Measurements from ENCODE around the gene ATRN. TPM values are rescaled to one million over a fixed set of nuclear protein-coding genes. Genes with fewer than 3 reads are reported as not detected.

Gene ATRN
- total RNA-seq, 1 donor from 2014 or later: 52.0 TPM

- DNase-seq (ENCODE audit: low spot score): no peak
- H3K27me3 Mint-ChIP-seq (ENCODE audit: low read depth): no peaks in the 10 kb centered on the region
- no peak for TF ChIP-seq CTCF (IDR thresholded peaks at IDR 0.05)
- H3K9me3 Mint-ChIP-seq (ENCODE audit: low read depth): no peaks in the 10 kb centered on the region
- no peak overlapping the region for H3K27ac Mint-ChIP-seq (ENCODE audit: unreplicated experiment)
- H3K36me3 Mint-ChIP-seq (ENCODE audit: low read depth): peaks cover 6% of the 10 kb centered on the region
- no peak overlapping the region for H3K4me3 Mint-ChIP-seq (ENCODE audit: unreplicated experiment)
- H3K4me1 Mint-ChIP-seq (ENCODE audit: low read depth): peaks cover 5% of the 10 kb centered on the region
Measured at GRCh38 chr20:3563133-3563532, 92.3 kb downstream of the ATRN start.

GRCh38 chr20:3563548-3564177, 92.8 kb downstream of the ATRN start:
- peaks cover 6% of the 10 kb centered on the region for H3K36me3 Mint-ChIP-seq (ENCODE audit: low read depth)
- no peaks in the 10 kb centered on the region for H3K9me3 Mint-ChIP-seq (ENCODE audit: low read depth)
- no peak overlapping the region for H3K4me3 Mint-ChIP-seq (ENCODE audit: unreplicated experiment)
- no peaks in the 10 kb centered on the region for H3K27me3 Mint-ChIP-seq (ENCODE audit: low read depth)
- no peak for DNase-seq (ENCODE audit: low spot score)
- peaks cover 5% of the 10 kb centered on the region for H3K4me1 Mint-ChIP-seq (ENCODE audit: low read depth)
- TF ChIP-seq CTCF (IDR thresholded peaks at IDR 0.05): peak; percentile 90
- H3K27ac Mint-ChIP-seq (ENCODE audit: unreplicated experiment): no peak overlapping the region

GRCh38 chr20:3565851-3566250, 95.0 kb downstream of the ATRN start:
- Mint-ChIP-seq H3K27ac (ENCODE audit: unreplicated experiment) (no peak overlapping the region), H3K27me3 (ENCODE audit: low read depth) (no peaks in the 10 kb centered on the region), H3K4me1 (ENCODE audit: low read depth) (peaks cover 12% of the 10 kb centered on the region), H3K9me3 (ENCODE audit: low read depth) (no peaks in the 10 kb centered on the region), H3K4me3 (ENCODE audit: unreplicated experiment) (no peak overlapping the region), H3K36me3 (ENCODE audit: low read depth) (peaks cover 4% of the 10 kb centered on the region)
- no peak for DNase-seq (ENCODE audit: low spot score)
- TF ChIP-seq CTCF (IDR thresholded peaks at IDR 0.05): no peak

- Mint-ChIP-seq H3K4me1 (ENCODE audit: low read depth) (peaks cover 26% of the 10 kb centered on the region), H3K36me3 (ENCODE audit: low read depth) (peaks cover 11% of the 10 kb centered on the region)
- DNase-seq (ENCODE audit: low spot score): no peak
Measured at GRCh38 chr20:3572151-3572550, 101.3 kb downstream of the ATRN start.

GRCh38 chr20:3576363-3576762, 105.5 kb downstream of the ATRN start:
- peaks cover 29% of the 10 kb centered on the region for H3K4me1 Mint-ChIP-seq (ENCODE audit: low read depth)
- H3K36me3 Mint-ChIP-seq (ENCODE audit: low read depth): peaks cover 18% of the 10 kb centered on the region
- no peak overlapping the region for H3K27ac Mint-ChIP-seq (ENCODE audit: unreplicated experiment)
- no peak for TF ChIP-seq CTCF (IDR thresholded peaks at IDR 0.05)
- H3K9me3 Mint-ChIP-seq (ENCODE audit: low read depth): no peaks in the 10 kb centered on the region
- no peak for DNase-seq (ENCODE audit: low spot score)
- H3K27me3 Mint-ChIP-seq (ENCODE audit: low read depth): no peaks in the 10 kb centered on the region
- no peak overlapping the region for H3K4me3 Mint-ChIP-seq (ENCODE audit: unreplicated experiment)

More at GRCh38 chr20:3572151-3572550, 101.3 kb downstream of the ATRN start:
- Mint-ChIP-seq H3K9me3 (ENCODE audit: low read depth) (no peaks in the 10 kb centered on the region), H3K4me3 (ENCODE audit: unreplicated experiment) (no peak overlapping the region), H3K27me3 (ENCODE audit: low read depth) (no peaks in the 10 kb centered on the region), H3K27ac (ENCODE audit: unreplicated experiment) (peak overlapping the region; percentile 18)
- TF ChIP-seq CTCF (IDR thresholded peaks at IDR 0.05): no peak
